Activated CD4-positive, alpha-beta memory T cell treated with anti-CD3 and anti-CD28 coated beads for 36 hours (primary cell): ENCODE results near the gene GPX4. TPM values are rescaled to one million over a fixed set of nuclear protein-coding genes. Genes with fewer than 3 reads are reported as not detected.

Experiments
- CTCF ChIA-PET: fragments of 350-600 bp; sonication (Branson Sonifier 250); formaldehyde crosslinking; loops from one replicate; lab custom pipeline; 2021; ENCODE audit warnings: antibody characterized with exemption, inconsistent platforms; lab: Charles Lee
- POLR2A ChIA-PET: fragments of 350-600 bp; sonication (Branson Sonifier 250); formaldehyde crosslinking; loops from one replicate; lab custom pipeline; 2021; ENCODE audit warnings: antibody characterized with exemption; lab: Charles Lee
- DNase-seq: peaks from one replicate; pipeline ENCODE4 v3.0.0-alpha.2; 2020
- H3K27ac Mint-ChIP-seq: one replicate; pipeline ENCODE4 v1.8.0; 2021; ENCODE audit warnings: mixed read lengths
- H3K27me3 Mint-ChIP-seq: one replicate; pipeline ENCODE4 v1.8.0; 2021; ENCODE audit warnings: mixed read lengths
- H3K36me3 Mint-ChIP-seq: one replicate; pipeline ENCODE4 v1.8.0; 2021; ENCODE audit warnings: mixed read lengths
- H3K4me1 Mint-ChIP-seq: one replicate; pipeline ENCODE4 v1.8.0; 2021; ENCODE audit warnings: low read depth, mixed read lengths
- H3K4me3 Mint-ChIP-seq: one replicate; pipeline ENCODE4 v1.8.0; 2021; ENCODE audit warnings: mild to moderate bottlenecking, mixed read lengths
- H3K9me3 Mint-ChIP-seq: one replicate; pipeline ENCODE4 v1.8.0; 2021; ENCODE audit warnings: mixed read lengths
- intact Hi-C: fragments of 100-400 bp; cut with micrococcal nuclease; formaldehyde crosslinking; loops from one replicate; pipeline ENCODE4 v1.15.1; 2023
- total RNA-seq, 2 experiments: library from RNA; stranded (reverse); gene quantifications; one replicate each; pipeline ENCODE4 v1.2.3, GENCODE V29; 2021

GPX4 gene
- total RNA-seq, 2 experiments from 2014 or later: 274 to 275 TPM

DNA sequence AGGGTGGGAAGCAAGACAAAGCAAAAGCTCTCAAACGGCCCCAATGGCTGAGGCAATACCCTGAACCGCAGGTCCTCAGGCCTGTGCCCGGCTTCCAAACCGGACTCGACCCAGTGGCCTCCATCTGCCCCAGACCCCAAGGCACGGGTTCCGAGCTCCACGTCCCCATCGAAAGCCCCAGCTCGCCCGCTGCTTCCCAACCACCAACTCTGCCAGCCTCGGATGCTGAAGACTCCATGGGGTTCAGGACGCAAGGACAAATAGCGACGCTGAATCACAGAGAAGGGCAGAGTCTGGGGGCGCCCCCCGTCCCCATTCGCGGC lies 9.2 kb upstream of the GPX4 start:
- Mint-ChIP-seq H3K4me1 (peaks cover 53% of the 10 kb centered on the region), H3K36me3 (peaks cover 14% of the 10 kb centered on the region), H3K27me3 (no peaks in the 10 kb centered on the region), H3K4me3 (peak overlapping the region; percentile 93), H3K9me3 (peaks cover 1% of the 10 kb centered on the region), H3K27ac (peak overlapping the region; percentile 91)
- ChIA-PET CTCF (interaction anchor here (0.9 to 1.6 kb wide), 5 partner anchors 10 to 98 kb away, joined by 3 to 7 read pairs (median 3); partner anchors contain the start of gene ARHGAP45), POLR2A (interaction anchor here (0.6 to 4.2 kb wide), 5 partner anchors 10 to 62 kb away, joined by 4 to 26 read pairs (median 4); no protein-coding TSS in a partner anchor)
- no peak for DNase-seq
- intact Hi-C loops: loop anchor here (2.0 kb wide), 1 partner anchor 18 kb away; no protein-coding TSS in a partner anchor

DNA sequence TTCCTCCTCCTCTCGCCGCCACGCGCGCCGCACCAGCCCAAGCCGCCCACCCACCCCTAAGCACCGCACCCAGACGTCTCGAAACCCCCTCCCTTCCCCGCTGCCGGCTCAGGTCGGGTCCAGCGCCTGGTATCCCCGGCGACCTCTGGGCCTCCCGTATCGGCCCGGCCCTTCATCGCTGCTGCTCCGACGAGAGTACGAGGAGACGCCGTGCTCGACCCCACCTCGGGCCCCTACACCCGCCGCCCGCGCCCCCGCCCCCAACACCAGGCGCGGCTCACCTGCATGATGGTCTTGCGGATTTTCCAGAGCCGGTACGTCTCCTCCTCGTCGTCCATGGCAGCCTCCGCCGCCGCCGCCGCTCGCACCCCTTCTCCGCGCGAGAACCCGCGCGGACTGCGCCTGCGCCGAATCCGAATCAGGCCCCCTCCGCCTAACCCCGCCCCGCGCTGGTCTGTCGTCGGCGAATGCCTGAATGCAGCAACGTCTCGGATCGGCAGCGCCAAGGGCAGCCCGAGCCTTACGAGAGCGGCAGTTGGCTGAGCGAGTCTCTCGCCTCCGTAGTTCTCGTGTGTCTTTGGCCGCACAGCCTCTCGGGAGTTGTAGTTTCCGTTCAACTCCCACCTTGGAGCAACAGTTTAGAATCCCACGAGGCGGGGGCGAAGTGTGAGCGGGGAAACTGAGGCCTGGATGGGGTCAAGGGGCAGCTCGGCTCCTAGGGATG lies 8.7 kb upstream of the GPX4 start, which contains the start of gene POLR2E:
TSS of gene POLR2E (minus strand) at position 398 of the 724 bp plus-strand sequence. CDS start at position 338, 60 bp downstream.
- intact Hi-C loops: loop anchor here (1.0 to 2.0 kb wide), 3 partner anchors 8 to 18 kb away; partner anchors contain the start of gene GPX4
- Mint-ChIP-seq H3K9me3 (peaks cover 6% of the 10 kb centered on the region), H3K27ac (peak within 1 kb of the TSS; percentile 91), H3K4me1 (peaks cover 58% of the 10 kb centered on the region), H3K36me3 (peaks cover 14% of the 10 kb centered on the region), H3K27me3 (no peaks in the 10 kb centered on the region), H3K4me3 (peak within 1 kb of the TSS; percentile 93)
- CTCF ChIA-PET: interaction anchor here (0.9 to 1.9 kb wide), 5 partner anchors 20 to 149 kb away, joined by 3 to 7 read pairs (median 4); partner anchors contain the start of gene ARHGAP45
- peak; percentile 98 for DNase-seq
- POLR2A ChIA-PET: interaction anchor here (0.6 to 4.2 kb wide), 6 partner anchors 9 to 174 kb away, joined by 3 to 26 read pairs (median 4); partner anchors contain the start of gene CIRBP

DNA sequence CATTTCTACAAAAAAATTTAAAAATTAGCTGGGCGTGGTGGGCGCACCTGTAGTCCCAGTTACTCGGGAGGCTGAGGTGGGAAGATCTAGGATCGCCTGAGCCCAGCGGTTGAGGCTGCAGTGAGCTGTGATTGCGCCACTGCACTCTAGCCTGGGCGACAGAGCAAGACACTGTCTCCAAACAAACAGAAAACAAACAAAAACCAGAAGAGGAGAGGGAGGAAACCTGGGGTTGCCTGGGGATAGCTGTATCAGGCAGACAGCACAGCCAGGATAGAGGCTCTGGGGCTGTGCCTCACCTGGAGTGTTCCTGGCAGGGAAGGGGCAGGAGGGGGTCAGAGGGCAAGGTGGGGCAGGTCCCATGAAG lies 6.0 kb upstream of the GPX4 start:
- peaks cover 10% of the 10 kb centered on the region for H3K36me3 Mint-ChIP-seq
- H3K9me3 Mint-ChIP-seq: peaks cover 6% of the 10 kb centered on the region
- CTCF ChIA-PET: interaction anchor here (0.6 to 0.7 kb wide), 2 partner anchors 31 to 1001 kb away, joined by 3 read pairs; partner anchors contain the start of gene ARHGAP45
- POLR2A ChIA-PET: interaction anchor here (0.6 to 1.5 kb wide), 2 partner anchors 21 to 36 kb away, joined by 4 read pairs; no protein-coding TSS in a partner anchor
- H3K27ac Mint-ChIP-seq: peak overlapping the region; percentile 71
- intact Hi-C loops: no loop called here
- DNase-seq: no peak
- H3K27me3 Mint-ChIP-seq: no peaks in the 10 kb centered on the region
- H3K4me3 Mint-ChIP-seq: no peak overlapping the region
- peaks cover 71% of the 10 kb centered on the region for H3K4me1 Mint-ChIP-seq

DNA sequence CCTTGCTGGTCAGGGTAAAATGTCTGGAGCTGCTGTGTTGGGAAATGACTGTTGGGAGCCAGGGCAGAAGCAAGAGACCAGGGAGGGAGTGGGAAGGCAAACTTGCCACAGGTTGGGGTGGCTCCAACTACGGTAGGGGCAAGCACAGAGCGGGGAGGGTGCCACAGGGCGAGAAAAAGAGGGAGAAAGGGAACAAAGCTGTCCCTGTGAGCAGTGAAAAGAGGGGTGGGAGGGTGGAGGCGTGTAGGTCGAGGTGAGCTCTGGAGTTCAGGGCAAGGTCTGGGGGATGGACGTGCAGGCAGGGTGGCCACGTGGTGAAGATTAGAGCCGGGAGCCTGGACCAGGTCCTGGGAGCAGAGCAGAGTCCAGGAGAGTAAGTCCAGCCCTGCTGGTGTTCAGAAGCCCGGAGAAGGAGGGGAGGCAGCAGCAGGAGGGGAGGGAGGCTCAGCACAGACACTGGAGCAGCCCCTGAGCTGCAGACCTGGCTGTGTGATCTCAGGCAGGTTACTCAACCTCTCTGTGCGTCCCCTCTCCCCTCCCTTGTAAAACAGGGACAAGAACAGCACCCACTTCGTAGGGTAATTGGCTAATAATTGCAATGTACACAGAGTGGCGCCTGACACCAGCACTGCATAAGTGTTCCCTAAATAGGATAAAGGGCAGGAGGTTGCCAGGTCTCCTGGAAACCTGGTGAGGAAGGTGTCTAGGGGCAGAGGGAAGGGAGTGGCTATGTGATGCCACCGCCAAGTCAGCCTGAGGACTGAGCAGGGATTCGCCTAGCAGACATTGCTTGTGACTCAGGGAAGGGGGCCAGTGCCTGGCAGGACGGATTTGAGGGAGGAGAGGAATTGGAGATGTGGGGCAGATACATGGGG lies 5.4 kb upstream of the GPX4 start:
- peak overlapping the region; percentile 87 for H3K27ac Mint-ChIP-seq

DNA sequence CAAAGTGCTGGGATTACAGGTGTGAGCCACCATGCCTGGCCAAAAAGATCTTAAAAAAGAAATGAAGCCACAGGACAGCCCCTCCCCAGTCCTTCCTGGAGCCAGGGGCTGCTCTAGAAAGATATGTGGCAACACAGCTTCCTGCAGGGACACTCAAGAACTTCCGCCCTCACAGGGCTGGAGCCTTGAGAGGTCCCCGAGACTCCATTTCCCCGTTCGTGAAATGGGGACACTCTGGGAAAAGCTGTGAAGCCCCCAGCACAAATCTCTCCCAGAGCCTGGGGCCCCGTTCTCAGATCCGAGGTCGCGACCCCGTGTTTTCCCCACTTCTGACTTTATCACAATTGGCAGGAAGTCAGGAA lies 2.5 kb upstream of the GPX4 start:
- ChIA-PET POLR2A (interaction anchor here (1.0 to 4.5 kb wide), 3 partner anchors 13 to 117 kb away, joined by 3 to 23 read pairs (median 10); partner anchors contain the start of gene WDR18), CTCF (interaction anchor here (1.2 to 1.9 kb wide), 3 partner anchors 12 to 143 kb away, joined by 4 to 8 read pairs (median 5); no protein-coding TSS in a partner anchor)
- no peak for DNase-seq
- Mint-ChIP-seq H3K4me1 (peaks cover 59% of the 10 kb centered on the region), H3K9me3 (peaks cover 6% of the 10 kb centered on the region), H3K27me3 (no peaks in the 10 kb centered on the region), H3K4me3 (no peak overlapping the region), H3K36me3 (no peaks in the 10 kb centered on the region), H3K27ac (peak overlapping the region; percentile 89)
- intact Hi-C loops: loop anchor here (5.0 to 10.0 kb wide), 3 partner anchors 91 to 177 kb away; partner anchors contain the start of genes ARID3A and ATP5F1D

More for the DNA sequence above, 5.4 kb upstream of the GPX4 start:
- peaks cover 7% of the 10 kb centered on the region for H3K36me3 Mint-ChIP-seq
- no peak overlapping the region for H3K4me3 Mint-ChIP-seq
- no peaks in the 10 kb centered on the region for H3K27me3 Mint-ChIP-seq
- peaks cover 6% of the 10 kb centered on the region for H3K9me3 Mint-ChIP-seq
- ChIA-PET POLR2A (interaction anchor here (0.6 to 1.5 kb wide), 2 partner anchors 21 to 35 kb away, joined by 4 read pairs; no protein-coding TSS in a partner anchor), CTCF (interaction anchor here (0.6 kb wide), 1 partner anchor 1000 kb away, joined by 3 read pairs; no protein-coding TSS in a partner anchor)
- no peak for DNase-seq
- intact Hi-C loops: loop anchor here (1.0 kb wide), 1 partner anchor 21 kb away; no protein-coding TSS in a partner anchor
- H3K4me1 Mint-ChIP-seq: peaks cover 71% of the 10 kb centered on the region

DNA sequence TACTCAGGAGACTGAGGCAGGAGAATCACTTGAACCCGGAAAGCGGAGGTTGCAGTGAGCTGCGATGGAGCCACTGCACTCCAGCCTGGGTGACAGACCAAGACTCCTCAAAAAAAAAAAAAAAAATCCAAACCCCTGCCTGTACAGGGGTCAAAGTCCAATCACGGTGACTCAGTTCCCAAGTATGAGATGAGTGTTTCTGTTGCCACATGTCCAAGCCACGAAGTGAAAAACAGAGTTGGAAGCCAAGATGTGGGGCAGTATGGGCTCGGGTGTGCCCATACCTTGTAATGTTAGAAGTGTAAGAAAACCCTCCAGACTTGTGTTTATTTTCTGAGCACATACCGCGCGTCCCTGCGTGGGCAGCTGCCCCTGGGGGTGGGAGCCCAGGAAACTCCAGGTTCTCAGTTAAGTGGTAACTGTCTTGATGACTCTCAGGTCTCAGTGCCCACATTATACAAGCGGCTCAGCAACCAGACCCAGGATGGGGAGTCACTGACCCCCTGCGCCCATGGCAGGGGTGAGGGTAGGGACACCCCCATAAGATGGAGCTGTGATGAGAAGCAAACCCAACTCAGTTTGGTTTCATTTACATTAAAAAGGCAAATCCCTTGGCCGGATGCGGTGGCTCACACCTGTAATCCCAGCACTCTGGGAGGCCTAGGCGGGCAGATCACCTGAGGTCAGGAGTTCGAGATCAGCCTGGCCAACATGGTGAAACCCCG lies 1.2 kb upstream of the GPX4 start:
- Mint-ChIP-seq H3K4me1 (peaks cover 60% of the 10 kb centered on the region), H3K27me3 (no peaks in the 10 kb centered on the region), H3K4me3 (peak overlapping the region; percentile 71), H3K27ac (peak overlapping the region; percentile 89), H3K9me3 (peaks cover 6% of the 10 kb centered on the region), H3K36me3 (peaks cover 3% of the 10 kb centered on the region)
- intact Hi-C loops: loop anchor here (1.0 to 10.0 kb wide), 8 partner anchors 7 to 178 kb away; partner anchors contain the start of genes ARID3A, ATP5F1D, POLR2E and RNU6-2
- peak; percentile 90 for DNase-seq
- CTCF ChIA-PET: interaction anchor here (1.0 to 1.3 kb wide), 4 partner anchors 11 to 63 kb away, joined by 3 read pairs; no protein-coding TSS in a partner anchor
- POLR2A ChIA-PET: interaction anchor here (0.7 to 4.5 kb wide), 14 partner anchors 14 to 119 kb away, joined by 3 to 25 read pairs (median 3); partner anchors contain the start of genes ARHGAP45, RNU6-2 and WDR18

DNA sequence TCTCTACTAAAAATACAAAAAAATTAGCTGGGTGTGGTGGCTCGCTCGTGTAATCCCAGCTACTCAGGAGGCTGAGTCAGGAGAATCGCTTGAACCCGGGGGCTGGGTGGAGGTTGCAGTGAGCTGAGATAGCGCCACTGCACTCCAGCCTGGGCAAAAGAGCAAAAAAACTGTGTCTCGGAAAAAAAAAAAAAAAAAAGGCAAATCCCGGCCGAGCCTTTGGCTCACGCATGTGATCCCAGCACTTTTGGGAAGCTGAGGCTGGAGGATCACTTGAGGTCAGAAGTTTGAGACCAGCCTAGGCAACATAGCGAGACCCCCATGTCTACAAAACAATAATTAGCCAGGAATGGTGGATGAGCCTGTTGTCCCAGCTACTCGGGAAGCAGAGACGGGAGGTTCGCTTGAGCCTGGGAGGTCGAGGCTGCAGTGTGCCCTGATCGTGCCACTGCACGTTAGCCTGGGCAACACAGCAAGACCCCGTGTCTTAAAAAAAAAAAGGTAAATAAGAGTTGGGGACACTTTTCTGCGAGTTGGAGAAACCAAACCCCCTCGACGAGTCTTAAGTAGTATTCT lies 574 bp upstream of the GPX4 start:
- intact Hi-C loops: loop anchor here (1.0 to 10.0 kb wide), 8 partner anchors 8 to 178 kb away; partner anchors contain the start of genes ARID3A, ATP5F1D, POLR2E and RNU6-2
- POLR2A ChIA-PET: interaction anchor here (0.8 to 4.5 kb wide), 13 partner anchors 14 to 83 kb away, joined by 3 to 25 read pairs (median 3); partner anchors contain the start of genes ARHGAP45 and RNU6-2
- no peak for DNase-seq

DNA sequence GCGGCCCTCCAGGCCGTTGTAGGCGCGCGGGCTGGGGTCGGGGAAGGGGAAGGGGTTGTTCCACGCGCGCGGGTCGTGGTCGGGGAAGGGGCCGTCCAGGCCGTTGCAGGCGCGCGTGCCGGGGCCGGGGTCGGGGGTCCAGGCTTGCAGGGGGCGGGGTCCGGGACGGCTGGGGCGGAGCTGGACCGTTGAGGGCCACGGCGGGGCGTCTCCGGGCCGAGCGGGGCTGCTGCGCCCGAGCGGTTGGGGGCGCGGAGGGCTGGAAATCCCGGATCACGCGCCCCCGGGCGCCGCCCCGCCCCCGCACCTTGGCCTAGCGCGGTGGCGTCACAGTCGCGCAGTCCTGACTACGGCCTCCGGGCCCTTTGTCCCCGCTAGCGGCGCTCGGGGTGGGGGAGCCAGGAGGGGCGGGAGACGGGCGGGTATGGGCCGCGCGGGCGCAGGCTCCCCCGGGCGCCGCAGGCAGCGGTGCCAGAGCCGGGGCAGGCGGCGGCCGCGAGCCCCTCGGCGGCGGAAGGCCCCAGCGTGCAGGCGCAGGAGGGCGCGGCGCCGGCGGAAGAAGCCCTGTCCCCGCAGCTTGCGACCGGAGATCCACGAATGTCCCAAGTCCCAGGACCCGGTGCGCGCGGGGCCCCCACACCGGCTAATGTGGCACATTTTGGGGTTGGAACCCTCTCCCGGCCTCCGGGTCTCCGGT lies 665 bp downstream of the GPX4 start:
- Mint-ChIP-seq H3K27me3 (no peaks in the 10 kb centered on the region), H3K9me3 (peaks cover 6% of the 10 kb centered on the region), H3K4me3 (peak overlapping the region; percentile 75), H3K4me1 (peaks cover 43% of the 10 kb centered on the region), H3K27ac (no peak overlapping the region), H3K36me3 (peaks cover 5% of the 10 kb centered on the region)
- intact Hi-C loops: loop anchor here (5.0 to 10.0 kb wide), 3 partner anchors 88 to 180 kb away; partner anchors contain the start of genes ARID3A and ATP5F1D
- CTCF ChIA-PET: interaction anchor here (1.1 to 1.8 kb wide), 4 partner anchors 9 to 40 kb away, joined by 3 to 5 read pairs (median 3); partner anchors contain the start of gene ARHGAP45
- peak; percentile 78 for DNase-seq
- POLR2A ChIA-PET: interaction anchor here (0.6 to 4.5 kb wide), 9 partner anchors 10 to 164 kb away, joined by 3 to 25 read pairs (median 4); partner anchors contain the start of gene ARHGAP45

More for the DNA sequence above, 574 bp upstream of the GPX4 start:
- peaks cover 54% of the 10 kb centered on the region for H3K4me1 Mint-ChIP-seq
- CTCF ChIA-PET: interaction anchor here (1.0 to 1.8 kb wide), 5 partner anchors 10 to 64 kb away, joined by 3 to 5 read pairs (median 3); no protein-coding TSS in a partner anchor
- H3K27ac Mint-ChIP-seq: peak overlapping the region; percentile 89
- H3K9me3 Mint-ChIP-seq: peaks cover 6% of the 10 kb centered on the region
- peak overlapping the region; percentile 71 for H3K4me3 Mint-ChIP-seq
- peaks cover 3% of the 10 kb centered on the region for H3K36me3 Mint-ChIP-seq
- H3K27me3 Mint-ChIP-seq: no peaks in the 10 kb centered on the region

DNA sequence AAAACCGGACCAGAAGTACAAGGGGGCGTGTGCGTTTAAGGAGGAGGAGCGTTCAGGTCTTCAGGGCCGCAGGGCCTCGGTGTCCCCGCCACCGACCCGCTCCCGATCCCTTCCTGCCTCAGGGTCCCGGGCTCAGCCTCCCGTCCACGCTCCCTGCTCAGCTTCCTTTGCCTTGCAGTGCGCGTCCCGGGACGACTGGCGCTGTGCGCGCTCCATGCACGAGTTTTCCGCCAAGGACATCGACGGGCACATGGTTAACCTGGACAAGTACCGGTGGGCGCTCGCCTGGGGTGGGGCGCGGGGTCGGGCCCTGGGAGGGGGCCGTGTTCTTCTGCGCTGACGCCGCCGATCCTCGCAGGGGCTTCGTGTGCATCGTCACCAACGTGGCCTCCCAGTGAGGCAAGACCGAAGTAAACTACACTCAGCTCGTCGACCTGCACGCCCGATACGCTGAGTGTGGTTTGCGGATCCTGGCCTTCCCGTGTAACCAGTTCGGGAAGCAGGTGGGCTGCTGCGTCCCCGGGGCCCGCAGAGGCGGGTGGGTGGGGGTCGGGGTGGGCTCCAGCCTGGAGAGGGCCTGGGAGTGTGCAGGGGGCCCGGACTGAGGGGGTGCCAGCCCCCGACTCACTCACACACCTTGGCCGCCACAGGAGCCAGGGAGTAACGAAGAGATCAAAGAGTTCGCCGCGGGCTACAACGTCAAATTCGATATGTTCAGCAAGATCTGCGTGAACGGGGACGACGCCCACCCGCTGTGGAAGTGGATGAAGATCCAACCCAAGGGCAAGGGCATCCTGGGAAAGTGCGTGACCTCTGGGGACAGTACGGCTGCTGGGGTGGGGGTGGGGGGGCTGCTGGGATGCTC lies 1.4 kb downstream of the GPX4 start:
- Mint-ChIP-seq H3K4me3 (peak overlapping the region; percentile 75), H3K27me3 (no peaks in the 10 kb centered on the region), H3K9me3 (no peaks in the 10 kb centered on the region), H3K27ac (peak overlapping the region; percentile 23), H3K4me1 (peaks cover 35% of the 10 kb centered on the region), H3K36me3 (peaks cover 8% of the 10 kb centered on the region)
- ChIA-PET CTCF (interaction anchor here (1.1 to 1.8 kb wide), 4 partner anchors 8 to 40 kb away, joined by 3 to 5 read pairs (median 3); partner anchors contain the start of gene ARHGAP45), POLR2A (interaction anchor here (0.8 to 4.5 kb wide), 6 partner anchors 11 to 164 kb away, joined by 3 to 25 read pairs (median 6); partner anchors contain the start of gene ARHGAP45)
- DNase-seq: no peak
- intact Hi-C loops: loop anchor here (10.0 kb wide), 1 partner anchor 180 kb away; the partner anchor contains the start of gene ARID3A
